AG09319 (cell line): ENCODE measurements around the gene PIK3C2B.

Experiments used
- DNase-seq: peaks from one replicate; pipeline ENCODE4 v3.0.0-alpha.2; 2010; ENCODE audit warnings: low read depth; ENCODE audit errors: extremely low read depth
- TF ChIP-seq, protein P1 (sequence below): IDR thresholded peaks from 2 replicates; pipeline ENCODE4 v1.5.1; 2011; ENCODE audit warnings: low read depth, mild to moderate bottlenecking, inconsistent platforms, low read length, moderate library complexity

PIK3C2B gene

DNA sequence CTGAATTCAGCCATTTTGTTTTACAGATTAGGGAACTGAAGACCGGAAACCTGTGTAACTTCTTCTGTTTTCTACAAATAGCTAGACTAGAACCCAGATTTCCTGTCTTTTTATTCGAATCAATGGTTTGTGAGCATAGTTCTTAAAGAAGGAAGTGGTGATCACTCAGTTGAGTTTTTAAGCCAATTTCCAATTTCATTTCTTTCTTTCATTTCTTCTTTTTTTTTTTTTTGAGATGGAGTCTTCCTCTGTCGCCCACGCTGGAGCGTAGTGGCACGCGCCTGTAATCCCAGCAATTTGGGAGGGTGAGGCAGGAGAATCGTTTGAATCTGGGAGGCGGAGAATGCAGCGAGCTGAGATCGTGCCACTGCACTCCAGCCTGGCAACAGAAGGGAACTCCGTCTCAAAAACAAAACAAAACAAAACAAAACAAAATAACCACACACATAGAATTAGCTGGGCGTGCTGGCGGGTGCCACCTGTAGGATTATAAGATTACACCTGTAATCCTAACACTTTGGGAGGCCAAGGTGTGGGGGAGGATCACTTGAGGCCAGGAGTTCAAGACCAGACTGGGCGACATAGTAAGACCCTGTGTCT is 18.6 kb upstream of the PIK3C2B start:
- no peak for DNase-seq
- TF ChIP-seq, protein P1, sequence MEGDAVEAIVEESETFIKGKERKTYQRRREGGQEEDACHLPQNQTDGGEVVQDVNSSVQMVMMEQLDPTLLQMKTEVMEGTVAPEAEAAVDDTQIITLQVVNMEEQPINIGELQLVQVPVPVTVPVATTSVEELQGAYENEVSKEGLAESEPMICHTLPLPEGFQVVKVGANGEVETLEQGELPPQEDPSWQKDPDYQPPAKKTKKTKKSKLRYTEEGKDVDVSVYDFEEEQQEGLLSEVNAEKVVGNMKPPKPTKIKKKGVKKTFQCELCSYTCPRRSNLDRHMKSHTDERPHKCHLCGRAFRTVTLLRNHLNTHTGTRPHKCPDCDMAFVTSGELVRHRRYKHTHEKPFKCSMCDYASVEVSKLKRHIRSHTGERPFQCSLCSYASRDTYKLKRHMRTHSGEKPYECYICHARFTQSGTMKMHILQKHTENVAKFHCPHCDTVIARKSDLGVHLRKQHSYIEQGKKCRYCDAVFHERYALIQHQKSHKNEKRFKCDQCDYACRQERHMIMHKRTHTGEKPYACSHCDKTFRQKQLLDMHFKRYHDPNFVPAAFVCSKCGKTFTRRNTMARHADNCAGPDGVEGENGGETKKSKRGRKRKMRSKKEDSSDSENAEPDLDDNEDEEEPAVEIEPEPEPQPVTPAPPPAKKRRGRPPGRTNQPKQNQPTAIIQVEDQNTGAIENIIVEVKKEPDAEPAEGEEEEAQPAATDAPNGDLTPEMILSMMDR: no peak

DNA sequence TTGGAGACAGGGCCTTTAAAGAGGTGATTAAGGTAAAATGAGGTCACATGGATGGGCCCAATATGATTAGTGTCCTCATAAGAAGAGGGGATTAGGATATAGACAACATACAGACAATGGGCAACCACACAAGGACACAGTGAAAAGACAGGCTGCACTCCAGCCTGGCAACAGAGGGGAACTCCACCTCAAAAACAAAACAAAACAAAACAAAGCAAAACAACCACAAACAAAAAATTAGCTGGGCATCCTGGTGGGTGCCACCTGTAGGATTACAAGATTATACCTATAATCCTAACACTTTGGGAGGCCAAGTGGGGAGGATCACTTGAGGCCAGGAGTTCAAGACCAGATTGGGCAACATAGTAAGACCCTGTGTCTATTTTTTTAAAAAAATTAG is 16.8 kb upstream of the PIK3C2B start:
- DNase-seq: no peak
- TF ChIP-seq, protein P1: no peak

DNA sequence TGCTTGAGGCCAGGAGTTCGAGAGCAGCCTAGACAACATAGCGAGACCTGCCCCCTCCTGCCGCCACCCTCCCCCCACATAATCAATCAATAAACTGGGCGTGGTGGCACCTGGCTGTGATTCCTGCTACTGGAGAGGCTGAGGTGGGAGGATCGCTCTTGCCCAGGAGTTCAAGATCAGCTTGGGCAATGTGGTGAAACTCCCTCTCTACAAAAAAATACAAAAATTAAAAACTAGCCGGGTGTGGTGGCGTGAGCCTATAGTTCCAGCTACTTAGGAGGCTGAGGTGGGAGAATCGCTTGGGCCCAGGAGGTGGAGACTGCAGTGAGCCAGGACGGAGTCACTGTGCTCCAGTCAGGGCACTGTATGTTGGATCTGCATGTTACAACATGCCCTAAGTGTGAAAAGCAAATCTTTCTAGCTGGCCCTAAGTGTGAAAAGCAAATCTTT is 14.6 kb upstream of the PIK3C2B start:
- TF ChIP-seq, protein P1: no peak
- no peak for DNase-seq

- TF ChIP-seq, protein P1: no peak
- DNase-seq: no peak
These were observed 12.9 kb upstream of the PIK3C2B start for GRCh38 chr1:204507317-204508105.

DNA sequence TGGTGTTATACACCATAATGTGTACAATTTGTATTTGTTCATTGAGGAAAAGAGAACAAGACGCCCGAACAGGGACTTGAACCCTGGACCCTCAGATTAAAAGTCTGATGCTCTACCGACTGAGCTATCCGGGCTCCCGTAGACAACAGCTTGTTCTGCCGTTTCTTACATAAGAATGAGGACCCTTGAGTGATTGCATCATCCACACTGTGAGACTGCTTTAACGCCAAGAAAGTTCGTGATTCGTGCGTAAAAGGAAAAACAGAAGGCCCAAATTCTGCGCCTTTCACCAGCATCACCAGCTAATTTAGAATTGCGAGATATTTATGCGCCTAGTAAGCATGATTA is 12.3 kb upstream of the PIK3C2B start:
- peak; percentile 88 for DNase-seq
- TF ChIP-seq, protein P1: no peak

DNA sequence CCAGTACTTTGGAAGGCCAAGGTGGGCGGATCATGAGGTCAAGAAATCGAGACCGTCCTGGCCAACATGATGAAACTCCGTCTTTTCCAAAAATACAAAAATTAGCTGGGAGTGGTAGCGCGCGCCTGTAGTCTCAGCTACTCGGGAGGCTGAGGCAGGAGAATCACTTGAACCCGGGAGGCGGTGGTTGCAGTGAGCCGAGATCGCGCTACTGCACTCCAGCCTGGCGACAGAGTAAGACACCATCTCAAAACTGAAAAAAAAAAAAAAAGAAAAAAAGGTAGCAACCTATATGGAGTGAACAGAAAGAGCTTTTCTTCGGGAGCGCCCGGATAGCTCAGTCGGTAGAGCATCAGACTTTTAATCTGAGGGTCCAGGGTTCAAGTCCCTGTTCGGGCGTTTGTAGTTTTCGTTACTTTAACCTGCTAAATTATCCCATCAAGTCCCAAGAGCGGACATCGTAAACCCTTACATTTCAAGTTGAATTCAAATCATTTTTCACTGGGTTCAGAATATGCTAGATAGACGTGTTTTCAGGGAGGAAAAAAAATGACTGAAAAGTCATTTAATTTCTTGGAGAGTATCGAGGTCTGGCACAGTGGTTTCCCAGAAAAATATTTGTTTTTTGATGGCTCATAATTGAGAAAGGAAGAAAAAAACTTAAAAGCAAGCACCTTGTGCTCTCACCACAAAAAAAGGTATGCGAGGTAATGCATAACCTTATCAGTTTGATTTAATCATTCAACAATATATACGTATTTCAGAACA is 11.8 kb upstream of the PIK3C2B start:
- DNase-seq: peak; percentile 88
- TF ChIP-seq, protein P1: no peak
